Activated CD4-positive, CD25-positive, alpha-beta regulatory T cell treated with anti-CD3 and anti-CD28 coated beads, Interleukin-2, amount 50 U/mL, for 16 hours (primary cell): ENCODE results near the gene NKAP.
"Not testable (repeated sequence)": the region's sequence is repeated elsewhere in the genome, so short reads cannot be mapped to it uniquely, and the experiment has no call there.

Experiments
- DNase-seq: peaks from one replicate; pipeline ENCODE4 v3.0.0-alpha.2; 2020; ENCODE audit warnings: low read depth, low spot score

NKAP gene

DNA sequence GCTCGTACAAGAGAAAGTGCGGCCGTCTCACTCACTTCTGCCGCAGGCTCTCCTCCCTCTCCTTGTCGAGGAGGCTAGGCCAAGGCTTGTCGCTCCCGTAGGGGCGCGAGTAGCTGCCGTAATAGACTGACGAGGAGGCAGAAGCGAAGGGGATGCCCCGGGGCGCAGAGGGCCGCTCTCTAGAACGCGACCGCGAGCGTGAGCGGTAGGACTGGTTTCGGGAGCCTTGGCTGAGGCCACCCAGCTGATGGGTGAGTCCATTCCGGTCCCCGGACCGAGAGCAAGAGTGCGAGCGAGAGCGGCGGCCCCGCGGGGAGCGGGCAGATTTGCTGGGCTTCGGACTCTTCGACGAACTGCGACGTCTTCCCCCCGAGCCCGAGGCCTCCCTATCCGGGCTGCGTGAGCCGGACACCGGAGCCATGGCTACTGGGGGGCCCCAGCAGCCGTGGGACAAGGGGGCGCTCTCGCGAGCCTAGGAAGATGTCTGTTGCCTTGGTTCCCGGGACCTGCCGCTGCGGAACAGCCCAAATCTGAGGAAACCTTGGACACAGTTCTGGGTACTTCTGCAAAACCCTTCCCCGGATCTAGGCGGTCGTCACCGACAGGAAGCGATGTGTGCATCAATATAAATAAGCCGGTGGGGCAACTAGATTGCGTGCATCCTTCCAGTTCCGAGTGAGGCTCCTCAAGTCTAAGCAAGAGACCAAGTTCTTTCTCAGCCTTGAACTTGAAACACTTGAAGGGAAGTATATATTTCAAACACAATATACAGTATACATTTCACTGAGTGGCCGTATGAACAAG is at the start of gene NKAP:
Gene NKAP (minus strand): TSS at position 567 of the 804 bp plus-strand sequence. CDS start 146 bp downstream, at position 421.
- DNase-seq = peak; percentile 64

DNA sequence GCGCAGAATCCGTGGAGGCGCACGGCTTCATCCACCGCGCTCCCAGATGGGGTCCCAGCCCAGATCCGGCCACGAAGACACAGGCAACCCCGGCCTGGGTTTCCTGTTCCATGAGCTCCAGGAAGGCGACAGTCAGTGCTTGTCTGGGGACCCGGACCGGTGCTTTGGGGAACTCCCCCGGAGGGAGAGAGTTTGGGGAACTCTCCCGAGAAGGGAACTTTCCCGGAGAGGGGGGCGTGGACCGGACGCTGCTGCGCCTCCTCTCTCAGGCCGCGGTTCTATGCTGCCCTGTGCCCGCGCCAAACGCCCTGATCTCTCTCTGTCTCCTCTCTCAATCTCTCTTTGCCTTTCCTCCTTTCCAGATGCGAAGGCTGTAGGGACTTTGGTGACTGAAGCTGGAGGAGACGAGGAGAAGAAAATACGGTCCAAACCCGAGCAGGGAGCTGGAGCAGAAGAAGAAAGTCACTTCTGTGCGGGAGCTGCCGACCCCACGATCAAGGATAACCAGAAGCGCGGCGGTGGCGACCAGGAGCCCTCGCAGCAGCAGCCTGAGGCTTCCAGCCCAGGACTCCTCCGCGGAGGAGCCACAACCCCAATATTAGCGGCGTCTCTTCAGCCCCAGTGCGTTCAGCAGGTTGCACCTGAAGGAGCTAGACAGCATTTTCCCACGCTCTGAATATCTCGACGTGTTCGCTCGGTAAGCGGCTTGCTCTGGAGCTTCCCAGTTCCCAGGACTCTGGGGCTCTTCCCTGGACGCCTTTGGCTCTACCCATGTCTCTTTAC is 47.6 kb upstream of the NKAP start:
- DNase-seq = no peak

DNA sequence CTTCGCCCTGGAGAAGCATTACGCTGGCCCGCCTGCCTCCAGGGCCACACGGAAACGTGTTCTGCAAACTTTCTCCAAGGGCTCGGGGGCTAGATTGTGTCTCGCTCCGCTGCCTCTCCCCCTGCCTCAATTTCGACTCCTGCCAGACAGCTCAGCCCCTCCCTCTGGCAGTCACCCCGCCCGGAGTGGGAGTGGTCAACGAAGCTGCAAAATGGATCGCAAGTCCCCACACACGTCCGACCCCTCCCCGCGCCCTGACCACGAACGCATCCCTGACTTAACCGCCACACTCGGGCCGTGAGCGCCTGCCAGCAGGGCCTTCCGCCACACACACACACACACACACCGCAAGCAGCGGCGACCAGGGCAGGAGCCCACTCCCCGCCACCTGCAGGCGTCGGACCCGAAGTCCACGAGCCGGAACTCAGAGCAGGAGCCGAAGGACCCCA is 47.0 kb upstream of the NKAP start:
- DNase-seq = no peak

DNA sequence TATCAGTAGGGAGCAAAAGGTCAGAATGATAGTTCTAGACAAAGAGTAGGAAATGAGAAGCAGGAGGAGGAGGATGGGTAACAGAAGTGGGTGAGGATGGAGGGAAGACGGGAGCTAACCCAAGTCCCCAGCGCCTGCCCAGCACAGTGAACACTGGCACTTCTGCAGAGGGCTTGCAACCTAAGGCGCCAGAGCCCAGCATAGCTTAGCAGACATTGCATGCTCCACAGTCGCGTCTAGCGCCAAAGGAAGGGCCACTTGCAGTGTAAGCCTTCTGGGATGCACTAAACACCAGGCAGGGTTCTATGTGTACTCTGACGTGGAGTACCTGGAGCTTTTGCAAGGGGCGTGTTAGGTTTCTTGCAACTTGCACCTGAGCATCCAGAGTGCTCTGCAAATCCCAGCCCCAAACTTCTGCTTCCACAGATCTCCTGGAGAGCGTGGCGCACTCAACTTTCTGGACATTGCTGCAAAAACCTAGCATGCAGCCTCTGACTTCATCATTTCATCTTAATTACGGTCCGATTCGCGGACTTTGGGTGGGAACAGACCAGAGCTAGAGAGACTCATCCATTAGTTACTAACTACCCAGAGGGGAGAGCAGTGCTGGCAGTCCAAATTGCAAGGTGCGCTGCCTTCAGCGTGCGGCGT is 46.5 kb upstream of the NKAP start:
- DNase-seq = no peak

DNA sequence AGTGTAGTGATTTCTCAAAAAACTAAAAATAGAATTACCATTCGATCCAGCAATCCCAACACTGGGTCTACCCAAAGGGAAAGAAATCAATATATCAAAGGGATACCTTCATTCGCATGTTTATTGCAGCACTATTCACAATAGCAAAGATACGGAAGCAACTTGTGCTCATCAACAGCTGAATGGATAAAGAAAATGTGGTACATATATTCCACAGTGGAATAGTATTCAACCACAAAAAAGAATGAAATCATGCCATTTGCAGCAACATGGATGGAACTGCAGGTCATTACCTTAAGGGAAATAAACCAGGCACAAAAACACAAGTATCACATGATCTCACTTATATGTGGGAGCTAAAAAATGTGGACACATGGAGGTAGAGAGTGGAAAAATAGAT is 42.7 kb upstream of the NKAP start:
- DNase-seq = no peak

DNA sequence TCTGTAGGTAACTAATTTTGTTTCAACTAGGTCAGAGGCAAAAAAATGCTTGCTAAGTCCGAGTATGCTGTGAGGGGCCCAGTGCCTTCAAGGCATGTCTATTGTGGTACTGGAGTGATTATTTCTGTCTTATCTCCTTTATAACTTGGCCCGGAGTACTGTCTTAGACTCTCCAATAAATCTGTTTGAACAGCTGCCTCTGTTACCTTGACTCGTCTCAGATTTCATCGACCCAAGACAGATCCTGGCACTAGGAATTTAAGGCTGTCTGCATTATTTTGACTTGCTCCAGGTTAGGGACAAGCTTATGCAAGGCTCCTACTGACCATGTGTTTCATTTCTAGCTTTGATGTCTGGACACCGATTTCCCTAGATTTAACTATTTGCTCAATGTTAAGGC is 41.1 kb upstream of the NKAP start:
- DNase-seq = no peak

GRCh38 chrX:119983494-119983893 is 39.9 kb upstream of the NKAP start:
- no peak for DNase-seq

GRCh38 chrX:119982145-119982544 is 38.6 kb upstream of the NKAP start:
- no peak for DNase-seq

- no peak for DNase-seq
Observed at GRCh38 chrX:119981286-119982070, 37.9 kb upstream of the NKAP start.

- not testable (repeated sequence) for DNase-seq
Observed at GRCh38 chrX:119977172-119977571, 33.6 kb upstream of the NKAP start.

GRCh38 chrX:119971184-119971583 is 27.6 kb upstream of the NKAP start:
- no peak for DNase-seq

DNA sequence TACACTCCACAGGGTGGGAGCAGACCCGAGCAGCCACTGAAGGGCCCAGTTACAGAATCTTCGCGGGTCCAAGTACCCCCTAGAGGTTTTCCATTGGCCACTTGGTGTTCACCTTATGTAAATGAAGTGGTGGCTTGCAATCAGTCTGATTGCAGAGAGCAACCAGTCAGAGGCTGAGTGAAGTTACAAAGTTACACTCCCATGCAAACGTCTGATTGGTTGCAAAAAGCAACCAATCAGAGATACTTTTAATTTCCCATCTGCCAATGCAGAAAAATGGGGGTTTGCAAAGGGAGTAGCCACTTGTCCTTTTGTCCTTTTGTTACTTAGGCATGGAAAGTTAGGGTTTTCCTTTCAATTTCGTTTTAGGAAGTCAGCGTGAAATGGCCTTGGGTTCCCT is 27.0 kb upstream of the NKAP start:
- no peak for DNase-seq

- DNase-seq = not testable (repeated sequence)
Observed at GRCh38 chrX:119966837-119967236, 23.3 kb upstream of the NKAP start.

GRCh38 chrX:119960625-119961024 is 17.1 kb upstream of the NKAP start:
- DNase-seq = no peak

DNA sequence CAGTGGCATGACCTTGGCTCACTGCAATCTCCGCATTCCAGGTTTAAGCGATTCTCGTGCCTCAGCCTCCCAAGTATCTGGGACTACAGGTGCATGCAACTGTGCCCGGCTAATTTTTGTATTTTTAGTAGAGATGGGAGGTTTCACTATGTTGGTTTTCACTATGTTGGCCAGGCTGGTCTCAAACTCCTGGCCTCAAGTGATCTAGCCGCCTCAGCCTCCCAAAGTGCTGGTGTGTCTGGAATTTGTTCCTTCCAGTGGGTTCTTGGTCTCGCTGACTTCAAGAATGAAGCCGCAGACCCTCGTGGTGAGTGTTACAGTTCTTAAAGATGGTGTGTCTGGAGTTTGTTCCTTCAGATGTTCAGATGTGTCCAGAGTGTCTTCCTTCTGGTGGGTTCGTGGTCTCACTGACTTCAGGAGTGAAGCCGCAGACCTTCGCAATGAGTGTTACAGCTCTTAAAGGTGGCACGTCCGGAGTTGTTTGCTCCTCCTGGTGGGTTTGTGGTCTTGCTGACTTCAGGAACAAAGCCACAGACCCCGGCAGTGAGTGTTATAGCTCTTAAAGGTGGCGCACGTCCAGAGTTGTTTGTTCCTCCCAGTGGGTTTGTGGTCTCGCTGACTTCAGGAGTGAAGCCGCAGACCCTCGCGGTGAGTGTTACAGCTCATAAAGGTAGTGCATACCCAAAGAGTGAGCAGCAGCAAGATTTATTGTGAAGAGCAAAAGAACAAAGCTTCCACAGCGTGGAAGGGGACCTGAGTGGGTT is 12.4 kb upstream of the NKAP start:
- not testable (repeated sequence) for DNase-seq

DNA sequence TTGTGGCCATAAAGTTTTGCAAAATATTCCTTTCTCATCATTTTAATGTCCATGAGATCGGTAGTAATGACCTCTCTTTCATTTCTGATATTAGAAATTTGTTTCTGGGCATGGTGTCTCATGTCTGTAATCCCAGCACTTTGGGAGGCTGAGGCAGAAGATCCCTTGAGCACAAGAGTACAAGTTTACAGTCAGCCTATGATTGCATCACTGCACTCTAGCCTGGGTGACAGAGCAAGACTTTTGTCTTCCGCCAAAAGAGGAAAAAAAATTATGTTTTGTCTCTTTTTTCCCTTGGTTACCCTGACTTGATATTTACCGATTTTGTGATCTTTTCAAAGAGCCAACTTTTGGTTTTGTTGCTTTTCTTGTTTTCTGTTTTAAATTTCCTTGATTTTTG is 10.8 kb upstream of the NKAP start:
- no peak for DNase-seq

DNA sequence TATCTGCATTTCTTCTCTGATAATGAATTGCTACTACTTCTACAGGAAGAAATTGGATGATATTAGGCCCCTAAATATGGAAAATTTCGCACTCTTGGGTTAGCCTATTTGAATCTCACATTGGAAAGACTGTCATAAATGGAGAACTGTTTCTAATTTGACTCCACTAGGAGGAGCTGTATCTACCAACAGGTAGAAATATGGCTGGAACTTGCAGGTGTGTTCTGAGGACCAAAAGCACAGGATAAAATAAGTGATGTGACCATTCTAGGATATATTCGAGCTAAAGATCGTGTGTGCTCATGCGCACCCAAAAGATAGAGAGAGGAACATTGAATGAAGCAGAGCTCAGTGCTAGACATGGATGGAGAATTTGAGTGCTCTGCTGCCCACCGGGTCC is 4.8 kb upstream of the NKAP start:
- no peak for DNase-seq

DNA sequence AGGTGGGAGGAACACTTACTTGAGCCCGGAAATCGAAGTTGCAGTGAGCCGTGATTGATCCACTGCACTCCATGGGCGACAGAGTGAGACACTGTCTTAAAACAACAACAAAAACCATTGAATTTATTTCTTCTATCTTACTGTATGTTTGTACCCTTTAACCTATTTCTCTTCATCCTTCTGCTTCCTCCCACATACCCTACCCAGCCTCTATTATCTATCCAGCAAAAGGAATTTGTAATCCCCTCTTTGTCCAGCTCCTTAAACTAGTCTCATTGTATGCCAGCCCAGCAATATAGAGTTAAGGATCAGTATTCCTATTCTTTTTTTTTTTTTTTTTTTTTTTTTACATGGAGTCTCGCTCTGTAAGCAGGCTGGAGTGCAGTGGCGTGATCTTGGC is 1.9 kb upstream of the NKAP start:
- no peak for DNase-seq

GRCh38 chrX:119942831-119943184 is 743 bp downstream of the NKAP start:
- no peak for DNase-seq

DNA sequence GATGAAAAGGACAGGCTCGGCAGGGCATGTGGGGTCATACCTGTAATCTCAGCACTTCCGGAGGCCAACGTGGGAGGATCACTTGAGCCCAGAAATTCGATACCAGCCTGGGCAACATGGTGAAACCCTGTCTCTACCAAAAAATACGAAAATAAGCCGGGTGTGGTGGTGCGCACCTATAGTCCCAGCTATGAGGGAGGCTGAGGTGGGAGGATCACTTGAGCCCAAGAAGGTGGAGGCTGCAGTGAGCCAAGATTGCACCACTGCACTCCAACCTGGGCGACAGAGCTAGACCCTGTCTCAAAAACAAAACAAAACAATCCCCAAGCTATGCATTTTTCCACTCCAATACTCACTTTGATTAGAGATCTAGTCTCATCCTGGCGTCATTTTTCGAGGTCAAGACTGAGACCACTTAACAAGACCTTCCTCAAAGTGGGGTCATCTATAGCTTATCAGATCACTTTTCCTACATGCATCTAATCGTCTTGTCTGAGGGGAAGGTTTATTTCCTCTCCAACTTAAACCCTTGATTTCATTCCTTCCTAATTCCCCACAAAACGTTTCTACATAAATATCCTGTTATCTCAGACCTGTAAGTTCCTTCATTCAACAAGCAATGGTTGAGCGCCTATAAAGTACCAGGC is 1.3 kb downstream of the NKAP start:
- DNase-seq = no peak
